Stimulated activated CD8-positive, alpha-beta memory T cell treated with anti-CD3 and anti-CD28 coated beads, Interleukin-7, amount 100 ng/mL, for 4 hours (primary cell): ENCODE results near the gene JUND.
A peak's percentile ranks its signal among the peaks of the same experiment; 100 is the strongest.

Experiments used
- DNase-seq, 2 donors: peaks; one replicate each; pipeline ENCODE4 v3.0.0-alpha.2; 2020; ENCODE audit warnings: low read depth in 2 of 2

Gene JUND

DNA sequence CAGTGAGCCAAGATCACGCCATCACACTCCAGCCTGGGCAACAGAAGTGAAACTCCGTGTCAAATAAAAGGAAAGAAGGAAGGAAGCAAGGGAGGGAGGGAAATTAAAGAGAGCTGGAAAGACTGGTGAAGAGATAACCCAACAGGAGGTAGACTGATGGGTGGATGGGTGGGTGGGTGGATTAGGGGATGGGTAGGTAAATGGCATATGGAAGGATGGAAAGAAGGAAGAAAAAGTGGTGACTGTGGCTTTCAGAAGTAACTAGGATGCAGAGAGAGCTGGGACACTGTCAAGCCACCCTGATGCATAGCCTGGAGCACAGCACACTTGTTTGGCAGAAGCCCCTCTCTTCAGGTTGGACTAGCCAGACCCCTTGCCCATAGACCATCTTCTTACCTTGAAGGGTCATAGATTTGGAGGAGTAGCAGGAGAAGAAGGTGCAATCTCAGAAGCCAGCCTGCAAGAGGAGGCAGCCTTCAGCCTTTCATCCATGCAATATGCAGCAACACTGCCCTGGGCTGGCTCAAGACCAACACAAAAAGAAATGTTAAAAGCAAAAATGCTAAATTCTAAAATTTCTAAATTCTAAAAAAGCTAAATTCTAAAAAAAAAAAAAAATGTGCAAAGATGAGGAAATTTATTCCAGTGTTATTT is 12.2 kb downstream of the JUND start:
- no peak for DNase-seq

DNA sequence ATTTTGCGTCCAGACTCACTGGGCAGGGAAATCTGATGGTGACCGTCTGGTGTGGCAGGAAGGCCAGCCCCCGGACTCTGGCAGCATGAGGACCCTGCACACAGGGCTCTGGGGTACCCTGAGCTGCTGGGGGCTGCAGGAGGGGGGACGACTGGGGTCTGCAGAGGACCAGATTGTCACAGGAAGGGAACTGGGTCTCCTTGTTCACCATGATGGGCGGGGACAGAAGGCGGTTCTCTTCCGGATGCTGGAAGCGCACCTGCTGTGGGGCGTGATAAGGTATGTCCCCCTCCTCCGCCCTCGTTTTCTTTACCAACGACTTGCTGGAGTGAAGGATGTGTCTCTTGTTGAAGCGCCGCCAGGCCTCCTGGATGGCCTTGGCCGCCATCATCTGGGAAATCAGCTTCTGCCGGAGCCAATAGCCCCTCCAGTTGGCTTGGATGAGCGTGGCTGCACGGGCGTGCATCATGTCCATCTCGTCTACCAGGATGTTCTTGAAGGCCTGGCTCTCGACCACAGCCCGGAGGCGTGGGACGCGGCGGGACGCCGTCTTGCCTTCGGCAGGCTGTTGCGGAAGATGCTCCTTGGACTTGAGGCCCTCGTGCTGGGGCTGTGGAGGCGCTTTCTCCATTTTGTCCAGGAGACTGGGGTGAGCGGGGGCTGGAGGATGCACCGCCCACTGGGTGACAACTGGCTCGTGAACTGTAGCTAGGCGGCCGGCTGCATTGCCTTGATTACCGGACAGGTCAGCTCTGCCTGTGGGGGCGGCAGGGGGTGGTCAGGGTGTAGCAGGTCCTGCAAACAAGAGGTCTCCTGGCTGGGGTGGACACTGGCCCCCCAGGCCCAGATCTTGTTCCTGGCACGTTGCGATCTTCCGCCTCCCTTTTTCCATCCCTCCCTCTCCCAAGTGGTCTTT is 14.4 kb downstream of the JUND start:
- no peak for DNase-seq

DNA sequence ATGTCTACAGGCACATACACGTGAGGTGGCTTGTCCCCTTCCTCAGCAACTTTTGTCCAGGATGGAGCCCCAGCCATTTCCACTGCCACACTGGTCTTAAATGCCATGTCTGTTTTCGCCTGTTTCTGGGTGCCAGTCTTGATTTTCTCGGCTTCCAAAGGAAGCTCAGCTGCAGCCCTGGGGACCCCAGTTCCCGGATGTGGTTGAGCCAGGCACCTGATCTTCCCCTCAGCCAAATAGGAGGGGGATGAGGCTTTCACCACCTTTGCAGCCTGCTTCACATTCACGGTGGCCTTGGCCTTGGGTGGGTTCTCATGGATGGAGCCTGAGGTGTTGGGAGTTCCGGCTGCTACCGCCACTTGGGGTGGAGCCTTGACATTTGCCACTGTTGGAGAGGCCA is 15.8 kb downstream of the JUND start:
- DNase-seq: no peak

DNA sequence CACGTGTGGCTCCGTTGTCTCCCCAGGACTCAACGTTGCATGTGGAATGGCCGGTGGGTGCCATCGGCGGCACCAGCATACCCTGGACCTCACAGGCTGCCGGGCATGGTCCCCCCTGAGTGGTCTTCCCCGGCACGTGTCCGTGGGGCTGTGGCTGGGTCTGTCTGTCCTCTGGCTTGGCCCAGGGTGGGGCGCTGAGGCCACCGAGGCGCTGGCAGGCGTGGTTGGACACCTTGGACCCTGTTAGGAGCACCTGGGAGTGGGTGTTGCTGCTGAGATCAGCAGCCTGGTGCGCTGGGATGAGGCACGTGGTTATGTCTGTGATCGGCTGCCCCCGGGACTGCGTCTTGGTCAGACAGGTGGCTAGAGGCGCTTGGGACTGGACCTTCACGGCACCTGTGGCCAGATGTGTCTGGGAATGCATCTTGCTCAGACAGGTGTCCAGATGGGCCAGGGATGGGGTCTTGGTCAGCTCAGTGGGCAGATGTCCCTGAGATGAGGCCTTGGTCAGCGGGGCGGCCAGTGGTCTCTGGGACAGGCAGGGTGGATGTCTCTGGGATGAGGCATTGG is 16.4 kb downstream of the JUND start:
- DNase-seq: no peak

DNA sequence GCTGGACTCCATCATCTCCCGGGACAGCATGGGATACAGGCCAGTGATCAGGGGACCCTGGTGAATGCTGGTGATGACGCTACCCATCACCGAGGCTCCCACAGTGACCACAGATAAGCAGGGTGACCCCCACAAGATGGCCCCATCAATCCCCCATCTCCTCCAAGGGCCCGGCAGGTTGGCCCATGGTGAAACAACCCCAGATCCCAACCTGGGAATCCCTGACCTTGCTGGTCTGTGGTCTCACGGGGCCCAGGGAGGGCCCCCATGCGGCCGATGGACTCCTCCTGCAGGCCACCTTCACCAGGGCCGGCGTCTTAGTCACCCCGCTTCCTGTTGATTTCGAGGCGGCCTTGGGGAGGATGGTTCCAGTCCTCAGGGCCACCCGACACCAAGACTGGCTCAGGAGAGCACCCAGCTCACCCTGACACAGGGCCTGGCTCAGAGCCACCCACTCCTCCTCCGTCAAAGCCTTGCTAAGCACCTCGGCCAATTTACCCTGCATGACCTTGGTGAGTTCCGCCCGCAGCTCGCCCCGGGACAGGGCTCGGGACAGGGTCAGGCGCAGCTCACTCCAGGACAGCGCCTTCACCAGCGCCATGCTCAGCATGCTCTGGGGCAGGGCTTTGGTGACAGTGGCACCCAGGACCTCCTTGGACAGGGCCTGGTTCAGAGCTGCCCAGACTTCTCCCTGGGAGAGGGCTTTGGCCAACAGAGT is 17.1 kb downstream of the JUND start:
- DNase-seq: no peak

DNA sequence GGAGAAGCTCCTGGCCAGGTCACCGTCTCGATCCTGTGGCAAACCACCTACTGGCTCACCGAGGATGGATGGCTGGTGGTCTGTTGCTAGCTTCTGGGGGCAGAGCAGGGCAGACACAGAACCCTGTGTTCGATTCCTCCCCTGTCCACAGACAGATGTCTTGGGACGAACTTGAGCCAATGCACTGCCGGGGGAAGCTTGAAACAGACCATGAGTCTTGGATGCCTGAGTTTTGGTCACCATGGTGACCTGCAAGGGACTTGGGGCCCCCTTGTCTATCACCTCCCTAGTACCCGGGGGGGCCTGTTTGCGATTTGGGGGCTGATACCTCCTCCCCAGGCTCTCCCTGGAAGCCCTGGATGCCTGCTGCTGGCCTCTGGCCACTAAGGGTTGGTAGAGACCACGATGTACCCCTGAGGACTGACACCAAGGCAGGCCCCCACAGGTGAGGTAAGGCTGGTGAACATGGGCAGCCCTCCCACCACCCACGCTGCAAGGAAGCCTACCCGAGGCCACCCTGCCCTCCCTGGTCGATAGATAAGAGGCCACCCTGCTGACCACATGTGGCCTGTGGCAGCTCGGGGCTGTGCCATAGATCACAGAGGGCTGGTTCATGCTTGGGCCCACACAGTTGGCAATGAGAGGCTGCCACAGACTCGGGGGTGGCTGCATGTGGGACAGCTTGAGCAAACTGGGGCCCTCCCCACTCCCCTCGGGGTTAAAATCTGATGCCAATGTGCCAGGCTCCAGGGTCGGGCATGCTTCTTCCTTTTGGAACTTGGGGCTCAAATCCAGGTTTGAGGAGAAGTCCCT is 17.9 kb downstream of the JUND start:
- DNase-seq: no peak

DNA sequence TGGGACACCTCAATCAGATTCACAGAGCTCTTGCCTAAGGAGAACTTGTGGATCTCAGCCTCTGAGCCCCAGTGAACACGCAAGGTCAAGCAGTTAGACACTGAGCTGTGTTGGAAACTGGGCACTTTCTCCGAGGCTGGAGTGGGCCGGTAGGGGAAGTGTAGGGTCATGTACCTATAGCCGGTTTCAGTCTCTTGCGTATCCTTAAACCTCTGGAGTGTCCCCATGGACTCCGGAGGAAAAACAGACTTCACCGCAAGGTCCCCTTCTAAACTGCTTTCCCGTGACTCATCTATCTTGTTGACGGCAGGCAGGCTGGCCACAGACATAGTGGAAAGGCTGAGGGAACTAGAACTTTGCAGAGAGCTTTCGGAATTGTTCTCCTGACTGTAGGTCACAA is 18.5 kb downstream of the JUND start:
- DNase-seq: no peak

DNA sequence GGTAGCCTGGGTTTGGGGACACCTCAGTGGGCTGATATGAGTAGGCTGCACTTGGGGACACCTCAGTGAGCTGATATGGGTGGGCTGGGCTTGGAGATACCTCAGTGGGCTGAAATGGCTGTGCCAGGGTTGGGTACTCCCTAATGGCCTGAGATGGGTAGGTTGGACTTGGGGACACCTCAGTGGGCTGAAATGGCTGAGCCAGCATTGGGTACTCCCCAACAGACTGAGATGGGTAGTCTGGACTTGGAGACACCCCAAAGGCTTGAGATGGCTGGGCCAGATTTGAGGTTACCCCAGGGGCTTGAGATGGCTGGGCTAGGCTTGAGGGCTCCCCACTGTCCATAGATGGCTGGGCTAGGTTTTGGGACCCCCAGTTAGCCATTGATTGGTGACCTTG is 19.3 kb downstream of the JUND start:
- DNase-seq: no peak

DNA sequence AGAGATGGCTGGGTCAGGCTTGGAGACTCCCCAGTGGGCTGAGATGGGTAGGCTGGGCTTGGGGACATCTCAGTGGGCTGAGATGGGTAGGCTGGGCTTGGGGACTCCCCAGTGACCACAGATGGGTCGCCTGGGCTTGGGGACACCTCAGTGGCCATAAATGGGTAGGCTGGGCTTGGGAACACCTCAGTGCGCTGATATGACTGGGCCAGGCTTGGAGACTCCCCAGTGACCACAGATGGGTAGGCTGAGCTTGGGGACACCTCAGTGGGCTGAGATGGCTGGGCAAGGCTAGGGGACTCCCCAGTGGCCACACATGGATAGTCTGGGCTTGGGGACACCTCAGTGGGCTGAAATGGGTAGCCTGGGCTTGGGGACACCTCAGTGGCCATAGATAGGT is 19.9 kb downstream of the JUND start:
- no peak for DNase-seq

DNA sequence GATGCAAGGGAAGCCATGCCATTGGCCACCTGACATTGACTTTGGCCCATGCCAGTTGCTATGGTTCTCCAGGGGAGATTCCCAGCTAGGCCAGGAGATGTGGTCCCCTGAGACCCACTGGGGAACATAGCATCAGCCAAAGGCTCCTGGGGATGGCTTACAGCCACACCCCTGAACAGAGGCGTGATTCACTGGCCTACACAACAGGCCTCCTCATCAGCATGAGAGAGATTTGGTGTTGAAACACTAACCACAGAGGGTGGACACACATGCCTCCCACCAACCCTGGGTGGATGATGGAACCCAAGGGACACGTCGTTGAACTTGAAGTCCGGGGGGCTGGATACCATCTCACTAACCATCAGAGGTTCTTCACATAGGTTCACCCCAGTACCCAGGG is 21.5 kb downstream of the JUND start:
- no peak for DNase-seq

DNA sequence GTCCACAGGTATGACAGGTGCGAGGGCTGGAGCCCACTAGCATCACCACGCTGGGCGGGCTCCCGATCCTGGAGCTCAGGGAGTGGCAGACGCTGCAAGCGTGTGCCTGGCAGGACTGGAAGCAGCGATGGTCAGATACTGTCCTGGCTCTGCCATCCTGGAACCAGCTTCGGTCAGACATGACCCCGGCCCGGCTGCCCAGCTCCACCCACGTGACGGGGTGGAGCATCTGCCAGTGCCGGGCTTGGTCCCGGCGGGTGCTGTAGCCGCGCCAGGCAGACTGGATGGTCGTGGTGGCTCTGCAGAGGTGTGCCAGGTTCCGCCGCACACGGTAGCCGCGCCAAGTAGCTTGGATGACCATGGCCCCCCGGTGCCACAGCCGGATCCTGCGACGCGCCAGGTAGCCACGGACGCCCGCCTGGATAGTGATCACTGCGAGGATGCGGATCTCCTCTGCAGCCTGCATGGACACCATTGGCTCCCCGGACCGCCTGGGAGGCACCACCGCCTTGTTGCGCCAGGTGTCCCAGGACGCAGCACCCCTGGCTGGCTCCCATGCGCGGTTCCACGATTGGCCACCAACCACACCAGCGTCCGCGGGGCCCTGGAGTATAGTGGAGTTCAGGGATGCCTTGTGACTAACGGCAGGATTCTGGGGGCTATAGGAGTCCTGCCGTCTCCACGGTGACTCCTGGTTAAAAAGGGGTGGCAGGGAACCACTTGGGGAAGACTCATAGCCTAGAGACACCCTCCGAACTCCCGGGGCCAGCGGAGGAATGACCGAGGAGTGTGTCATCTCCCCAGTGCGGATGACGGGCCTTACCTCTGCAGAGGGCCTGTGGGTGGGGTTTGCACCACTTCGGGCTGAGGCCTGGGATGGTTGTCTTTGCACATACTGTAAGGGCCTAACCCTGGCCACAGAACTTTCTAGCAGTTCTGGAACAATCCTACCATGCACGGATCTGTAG is 23.6 kb downstream of the JUND start:
- no peak for DNase-seq

DNA sequence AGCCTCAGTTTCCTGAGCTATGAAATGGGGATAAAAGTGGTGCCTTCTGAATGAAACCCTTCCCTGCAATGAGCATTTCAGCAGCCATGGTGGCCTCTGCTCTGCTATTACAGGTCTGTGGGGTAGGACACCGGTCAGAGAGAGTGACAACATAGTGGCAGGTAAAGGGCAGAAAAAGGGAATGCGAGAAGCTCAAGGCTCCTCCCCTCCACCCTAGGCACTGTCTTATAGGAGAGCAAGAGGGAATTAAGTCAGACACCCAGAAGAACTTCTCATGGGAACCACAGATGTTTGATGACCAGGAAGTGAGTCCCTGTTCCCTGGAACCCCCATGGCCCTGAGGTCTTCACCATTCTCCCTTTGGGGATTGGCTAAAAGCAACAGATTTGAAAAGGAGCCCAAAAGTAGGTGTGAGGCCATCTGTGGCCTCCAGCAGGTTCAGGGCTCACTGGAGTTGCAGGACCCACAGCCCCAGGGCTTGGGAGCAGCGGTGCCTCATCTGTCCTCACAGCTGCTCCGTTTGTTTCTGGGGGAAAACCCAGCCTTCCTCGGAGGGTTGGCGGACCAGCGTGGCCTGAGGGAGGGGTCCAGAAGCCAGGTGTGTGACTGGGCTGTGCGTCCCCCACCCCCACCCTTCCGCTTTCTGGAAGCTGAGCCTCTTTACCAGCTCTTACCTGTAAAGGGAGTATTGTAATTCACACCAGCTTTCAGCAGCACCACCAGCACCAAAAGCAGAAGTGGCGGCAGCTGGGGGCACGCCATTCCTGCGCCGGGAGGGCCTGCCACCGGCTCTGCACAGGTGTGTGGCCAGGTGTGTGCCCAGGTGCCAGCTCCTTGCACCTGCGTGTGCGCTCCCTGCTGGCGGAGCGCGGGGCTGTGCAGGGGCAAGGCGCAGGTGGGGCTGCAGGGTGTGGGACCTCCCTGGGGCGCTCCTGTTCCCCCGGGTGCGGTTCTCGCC is 26.6 kb downstream of the JUND start:
- no peak for DNase-seq

DNA sequence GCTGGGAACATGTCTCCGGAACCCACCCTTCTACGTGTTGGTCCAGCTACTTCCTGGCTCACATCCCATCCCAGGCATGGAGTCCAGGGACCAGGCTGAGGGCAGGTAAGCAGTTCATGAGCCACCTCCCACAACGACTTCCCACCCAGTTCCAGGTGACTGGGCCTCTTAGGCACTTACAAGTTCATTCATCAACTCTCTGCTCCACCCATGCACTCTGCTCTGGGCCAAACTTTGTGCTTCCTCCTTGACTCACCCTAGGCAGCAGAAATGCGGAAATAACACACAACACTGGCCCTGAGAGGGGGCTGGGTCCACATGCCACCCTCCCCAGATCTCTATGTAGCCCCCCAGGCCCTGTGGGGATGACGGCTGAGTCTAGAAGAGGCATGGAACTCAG is 27.7 kb downstream of the JUND start:
- DNase-seq: no peak

DNA sequence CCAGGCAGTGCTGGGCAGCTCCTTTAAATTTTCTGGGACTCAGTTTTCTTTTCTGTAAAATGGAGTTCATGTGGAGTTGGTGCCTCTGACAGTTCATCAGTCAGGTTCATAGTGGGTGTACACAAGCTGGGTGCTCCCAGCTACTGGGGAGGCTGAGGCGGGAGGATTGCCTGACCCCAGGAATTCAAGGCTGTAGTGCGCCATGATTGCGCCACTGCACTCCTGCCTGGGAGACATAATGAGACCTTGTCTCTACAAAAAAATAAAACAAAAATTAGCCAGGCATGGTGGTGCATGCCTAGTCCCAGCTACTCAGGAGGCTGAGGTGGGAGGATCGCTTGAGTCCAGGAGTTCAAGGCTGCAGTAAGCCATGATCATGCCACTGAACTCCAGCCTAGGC is 28.3 kb downstream of the JUND start:
- DNase-seq: no peak

DNA sequence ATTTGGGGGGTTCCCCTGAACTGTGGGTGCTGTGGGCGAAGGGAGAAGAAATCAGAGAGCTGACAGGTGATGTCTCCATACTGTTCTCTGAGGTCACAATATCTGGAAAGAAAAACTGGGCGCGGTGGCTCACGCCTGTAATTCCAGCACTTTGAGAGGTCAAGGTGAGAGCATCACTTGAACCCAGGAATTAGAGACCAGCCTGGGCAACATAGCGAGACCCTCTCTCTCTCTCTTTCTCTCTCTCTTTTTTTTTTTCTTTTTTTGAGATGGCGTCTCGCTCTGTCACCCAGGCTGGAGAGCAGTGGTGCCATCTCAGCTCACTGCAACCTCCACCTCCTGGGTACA is 29.1 kb downstream of the JUND start:
- no peak for DNase-seq

DNA sequence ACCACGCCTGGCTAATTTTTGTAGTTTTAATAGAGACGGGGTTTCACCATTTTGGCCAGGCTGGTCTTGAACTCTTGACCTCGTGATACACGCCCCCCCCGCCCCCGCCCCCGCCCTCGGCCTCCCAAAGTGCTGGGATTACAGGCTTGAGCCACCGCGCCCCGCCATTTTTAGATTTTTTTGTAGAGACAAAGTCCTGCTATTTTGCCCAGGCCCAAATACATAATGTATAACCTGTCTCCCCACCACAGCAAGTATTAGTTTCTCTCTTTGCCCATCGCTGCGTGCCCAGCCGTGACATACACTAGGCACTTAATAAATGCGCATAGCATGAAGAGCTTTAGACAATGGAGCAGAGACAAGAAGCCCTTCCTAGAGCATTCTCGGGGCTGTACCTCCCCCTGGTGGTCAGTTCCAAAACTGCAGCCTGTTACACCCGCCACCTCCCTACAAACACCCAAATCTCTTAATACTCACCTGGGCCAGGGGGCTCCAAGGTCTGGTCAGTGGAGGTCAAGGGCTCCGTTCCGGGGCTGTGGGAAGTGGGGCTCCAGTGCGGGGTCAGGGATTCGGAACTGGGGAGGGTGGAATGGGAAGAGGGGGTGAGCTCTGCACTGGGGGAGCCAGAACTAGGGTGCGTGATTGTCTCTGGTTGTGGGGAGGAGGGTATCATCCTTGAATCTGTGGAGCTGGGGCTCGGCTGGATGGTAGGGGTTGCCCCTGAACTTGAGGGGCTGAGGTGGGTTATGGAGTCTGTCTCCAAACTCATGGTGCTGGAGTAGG is 29.6 kb downstream of the JUND start:
- peak; percentile 61 to 64 for DNase-seq

DNA sequence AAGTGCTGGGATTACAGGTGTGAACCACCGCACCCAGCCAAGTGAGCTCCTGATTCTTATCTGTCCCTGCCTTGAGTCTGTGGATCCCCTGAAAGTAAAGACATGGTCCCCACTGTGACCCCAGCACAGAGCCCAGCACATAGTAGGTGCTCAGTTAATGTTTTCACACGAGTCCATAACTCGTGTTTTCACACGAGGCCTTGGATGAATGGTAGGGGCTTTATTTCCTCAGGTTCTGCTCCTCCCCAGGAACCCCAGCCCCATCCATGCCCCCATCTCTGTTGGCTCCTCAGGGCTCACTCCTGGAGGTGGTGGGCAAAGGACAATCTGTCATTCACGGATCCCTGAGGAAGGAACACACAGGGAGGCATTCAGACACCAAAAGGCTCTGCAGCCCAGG is 31.6 kb downstream of the JUND start:
- no peak for DNase-seq

DNA sequence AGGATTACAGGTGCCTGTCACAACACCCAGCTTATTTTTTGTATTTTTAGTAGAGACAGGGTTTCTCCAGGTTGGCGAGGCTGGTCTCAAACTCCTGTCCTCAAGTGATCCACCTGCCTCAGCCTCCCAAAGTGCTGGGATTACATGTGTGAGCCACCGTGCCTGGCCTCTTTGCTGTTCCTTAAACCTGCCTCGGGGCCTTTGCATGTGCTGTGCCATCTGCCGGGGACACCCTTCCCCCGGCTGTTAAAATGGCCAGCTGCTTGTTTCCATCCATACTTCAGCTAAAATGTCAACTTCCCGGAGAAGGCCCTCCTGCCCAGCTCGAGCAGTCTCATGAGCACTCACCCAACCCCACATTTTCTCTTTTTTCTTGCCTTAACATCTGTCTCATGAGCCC is 36.1 kb downstream of the JUND start:
- DNase-seq: no peak

DNA sequence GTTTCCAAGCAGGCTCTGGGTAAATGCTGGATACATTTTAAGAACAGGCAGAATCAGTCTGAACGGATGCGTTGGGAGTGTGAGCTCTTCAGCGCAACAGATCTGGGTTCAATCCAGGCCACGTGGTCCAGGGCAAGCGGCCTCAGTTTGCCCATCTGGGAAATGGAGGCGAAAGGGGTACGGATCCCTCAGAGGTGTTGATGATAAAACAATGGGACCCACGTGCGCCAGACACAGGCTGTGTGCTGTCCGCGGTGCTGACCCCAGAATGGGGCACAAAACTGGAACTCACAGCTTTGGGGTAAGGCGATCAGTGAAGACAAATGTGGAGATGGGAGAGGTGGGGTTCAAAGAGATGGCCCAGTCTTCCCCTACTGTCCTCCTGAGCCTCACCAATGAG is 42.1 kb downstream of the JUND start:
- DNase-seq: no peak
